WERI-Rb-1 (cell line): Measurements from ENCODE around the gene UGGT1.

Source experiments
- DNase-seq: peaks from one replicate; pipeline ENCODE4 v3.0.0-alpha.2; 2020
- H3K27ac ChIP-seq: fragments of 250-450 bp; sonication (Bioruptor Pico); 2 replicates; pipeline ENCODE4 v1.5.1; 2020; ENCODE audit warnings: mild to moderate bottlenecking, moderate library complexity
- H3K27me3 ChIP-seq: fragments of 250-450 bp; sonication (Bioruptor Pico); 2 replicates; pipeline ENCODE4 v1.5.1; 2021; ENCODE audit warnings: mild to moderate bottlenecking, low read depth, moderate library complexity; ENCODE audit not compliant: insufficient read depth, severe bottlenecking
- H3K36me3 ChIP-seq: fragments of 250-450 bp; sonication (Bioruptor Pico); 2 replicates; pipeline ENCODE4 v1.5.1; 2020; ENCODE audit warnings: mild to moderate bottlenecking, moderate library complexity
- H3K4me3 ChIP-seq: 2 replicates; pipeline ENCODE4 v1.5.1; 2011; ENCODE audit warnings: low read depth, mild to moderate bottlenecking, control low read depth, low read length
- H3K9me3 ChIP-seq: fragments of 250-450 bp; sonication (Bioruptor Pico); 2 replicates; pipeline ENCODE4 v1.5.1; 2021; ENCODE audit warnings: mild to moderate bottlenecking, moderate library complexity; ENCODE audit not compliant: severe bottlenecking
- CTCF ChIP-seq: IDR thresholded peaks from 2 replicates; pipeline ENCODE4 v1.5.1; 2011; ENCODE audit warnings: low read depth, mild to moderate bottlenecking, control low read depth, inconsistent platforms, low read length

Gene UGGT1

DNA sequence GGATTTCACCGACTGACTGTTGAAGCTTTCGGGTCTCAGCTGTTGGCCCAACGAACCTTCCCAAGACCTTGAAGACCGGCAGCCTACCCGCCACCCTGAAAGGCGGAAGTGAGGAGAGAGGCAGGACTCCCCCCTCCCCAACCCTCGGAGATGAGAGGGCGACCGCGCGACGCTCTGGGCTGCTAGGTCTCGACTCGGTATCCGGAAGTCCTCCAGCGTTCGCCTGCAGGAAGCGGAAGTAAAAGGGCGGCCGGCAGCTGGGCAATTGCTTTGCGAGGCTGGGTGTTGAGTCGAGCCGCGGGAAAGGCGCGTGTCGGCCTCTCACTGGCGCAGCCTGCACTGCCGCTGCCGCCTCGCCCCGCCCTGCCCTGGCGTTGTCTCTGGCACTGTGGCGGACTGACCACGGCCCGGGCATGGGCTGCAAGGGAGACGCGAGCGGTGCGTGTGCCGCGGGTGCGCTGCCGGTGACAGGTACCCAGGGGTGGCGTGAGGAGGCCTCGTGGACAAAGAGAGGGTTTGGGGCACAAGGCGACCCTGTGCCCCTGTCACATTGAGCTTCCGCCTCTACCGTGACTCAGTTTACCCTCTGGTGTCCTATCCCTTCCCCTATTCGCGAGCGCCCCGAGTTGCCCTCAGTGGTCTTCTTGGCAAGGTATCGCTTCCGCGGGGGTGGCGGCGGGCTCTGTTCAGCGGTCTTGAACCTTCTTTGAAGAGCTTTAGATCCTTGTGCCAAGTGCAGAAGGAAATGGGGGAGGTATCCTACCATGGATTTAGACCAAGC is at the start of gene UGGT1:
Gene UGGT1 (plus strand): TSS at position 256 of the 781 bp plus-strand sequence. CDS start 158 bp downstream, at position 414.
- DNase-seq, result peak; percentile 95
- H3K27ac ChIP-seq, result peak within 1 kb of the TSS; percentile 81
- H3K27me3 ChIP-seq, result no peaks in the 10 kb centered on the region
- no peak for TF ChIP-seq CTCF
- H3K4me3 ChIP-seq, result peak within 1 kb of the TSS; percentile 80
- no peaks in the 10 kb centered on the region for H3K9me3 ChIP-seq
- H3K36me3 ChIP-seq, result peaks cover 10% of the 10 kb centered on the region

DNA sequence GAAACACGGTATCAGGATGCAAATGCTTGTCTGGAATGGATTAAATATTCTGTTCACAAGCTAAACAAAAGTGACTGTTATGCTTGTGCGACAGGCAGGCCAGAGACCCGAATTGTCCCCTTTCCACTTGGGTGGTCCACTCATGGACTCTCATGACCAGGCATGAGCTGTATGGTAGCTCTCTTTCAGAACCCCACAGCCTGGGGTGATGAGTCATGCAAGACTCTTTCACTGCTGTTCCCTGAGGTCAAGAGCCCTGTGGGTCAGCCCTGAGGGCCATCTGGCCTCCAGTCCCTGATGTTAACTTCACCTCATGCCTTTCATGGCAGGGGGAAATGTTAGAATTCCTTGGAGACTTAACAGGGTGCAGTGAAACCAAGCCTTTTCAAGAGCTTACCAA is 49.4 kb upstream of the UGGT1 start:
- DNase-seq, result no peak
- Histone ChIP-seq H3K27ac (no peak overlapping the region), H3K9me3 (peaks cover 30% of the 10 kb centered on the region), H3K36me3 (no peaks in the 10 kb centered on the region), H3K4me3 (no peak overlapping the region), H3K27me3 (no peaks in the 10 kb centered on the region)
- no peak for TF ChIP-seq CTCF

DNA sequence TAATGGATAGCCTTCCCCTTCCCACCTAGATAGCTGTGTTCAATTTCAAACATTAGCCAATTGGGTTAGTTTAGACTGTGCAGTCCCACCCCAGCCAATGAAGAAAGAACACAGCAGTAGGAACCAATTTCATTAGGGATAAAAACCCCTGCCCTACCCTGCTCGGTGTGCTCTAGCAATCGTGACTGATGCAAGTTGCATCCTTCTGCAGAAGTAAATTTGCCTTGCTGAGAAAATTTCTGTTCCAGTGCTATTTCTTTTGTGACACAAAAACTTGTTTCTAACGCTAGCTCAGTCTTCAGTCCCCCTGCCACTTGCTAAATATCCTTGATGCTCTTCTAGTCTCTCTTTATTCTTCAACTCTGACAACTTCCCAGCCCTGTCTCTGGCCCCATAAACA is 48.0 kb upstream of the UGGT1 start:
- Histone ChIP-seq H3K9me3 (peaks cover 16% of the 10 kb centered on the region), H3K27ac (no peak overlapping the region), H3K27me3 (no peaks in the 10 kb centered on the region), H3K36me3 (no peaks in the 10 kb centered on the region), H3K4me3 (no peak overlapping the region)
- DNase-seq, result no peak
- TF ChIP-seq CTCF, result no peak

DNA sequence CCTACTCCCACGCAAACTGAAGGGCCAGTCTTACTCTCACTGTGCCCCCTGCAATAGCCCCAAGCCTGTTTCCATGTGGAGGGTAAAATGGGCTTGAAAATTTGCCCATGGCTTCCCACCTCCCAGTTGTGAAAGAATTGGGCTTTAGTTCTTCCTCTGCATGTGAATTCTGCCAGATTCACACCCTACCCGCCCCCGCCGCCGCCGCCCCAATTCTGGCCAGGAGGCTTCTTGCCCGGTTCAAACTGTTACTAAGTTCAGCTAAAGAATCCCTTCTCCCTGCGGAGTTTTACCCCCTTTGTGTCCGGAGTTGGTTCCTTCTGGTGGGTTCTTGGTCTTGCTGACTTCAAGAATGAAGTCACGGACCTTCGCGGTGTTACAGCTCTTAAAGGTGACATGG is 37.7 kb upstream of the UGGT1 start:
- H3K27ac ChIP-seq, result no peak overlapping the region
- H3K36me3 ChIP-seq, result no peaks in the 10 kb centered on the region
- DNase-seq, result no peak
- TF ChIP-seq CTCF, result no peak
- peaks cover 5% of the 10 kb centered on the region for H3K9me3 ChIP-seq
- H3K4me3 ChIP-seq, result no peak overlapping the region
- H3K27me3 ChIP-seq, result no peaks in the 10 kb centered on the region

GRCh38 chr2:128054104-128054885 is 36.7 kb upstream of the UGGT1 start:
- no peak overlapping the region for H3K4me3 ChIP-seq
- no peaks in the 10 kb centered on the region for H3K27me3 ChIP-seq
- TF ChIP-seq CTCF, result 0 out of 2 replicates have a peak, but pooled peaks have one; percentile 14
- H3K9me3 ChIP-seq, result peaks cover 3% of the 10 kb centered on the region
- H3K36me3 ChIP-seq, result no peaks in the 10 kb centered on the region
- H3K27ac ChIP-seq, result no peak overlapping the region
- DNase-seq, result no peak
